Activated CD8-positive, alpha-beta memory T cell treated with anti-CD3 and anti-CD28 coated beads, Interleukin-2, amount 10 ng/mL, durations not matched to agents 7 days and 5 days (primary cell): Measurements from ENCODE around the gene RASA3. TPM values are rescaled to one million over a fixed set of nuclear protein-coding genes. Genes with fewer than 3 reads are reported as not detected.

ENCODE experiments used
- ATAC-seq: fragments of 150-1000 bp; cut with Tn5 transposase; one replicate; pipeline ENCODE4 v1.10.0; 2021; ENCODE audit warnings: moderate library complexity
- CTCF ChIA-PET: fragments of 350-600 bp; sonication (Branson Sonifier 250); formaldehyde crosslinking; loops from one replicate; lab custom pipeline; 2021; ENCODE audit warnings: antibody characterized with exemption; lab: Charles Lee
- DNase-seq: peaks from one replicate; pipeline ENCODE4 v3.0.0-alpha.2; 2020
- H3K27ac Mint-ChIP-seq: one replicate; pipeline ENCODE4 v1.8.0; 2021; ENCODE audit warnings: mild to moderate bottlenecking, mixed read lengths
- H3K27me3 Mint-ChIP-seq: one replicate; pipeline ENCODE4 v1.8.0; 2021; ENCODE audit warnings: mixed read lengths
- H3K36me3 Mint-ChIP-seq: one replicate; pipeline ENCODE4 v1.8.0; 2021; ENCODE audit warnings: mild to moderate bottlenecking, mixed read lengths
- H3K4me1 Mint-ChIP-seq: one replicate; pipeline ENCODE4 v1.8.0; 2021; ENCODE audit warnings: mixed read lengths
- H3K4me3 Mint-ChIP-seq: one replicate; pipeline ENCODE4 v1.8.0; 2021; ENCODE audit warnings: mild to moderate bottlenecking, moderate library complexity, mixed read lengths
- H3K9me3 Mint-ChIP-seq: one replicate; pipeline ENCODE4 v1.8.0; 2022; ENCODE audit warnings: low read depth, mixed read lengths
- total RNA-seq, 2 experiments: library from RNA; stranded (reverse); gene quantifications; one replicate each; pipeline ENCODE4 v1.2.3, GENCODE V29; 2021

Gene RASA3
- total RNA-seq, 2 experiments from 2014 or later = 16.3 to 49.2 TPM

- ATAC-seq (no peak), DNase-seq (no peak)
- H3K27me3 Mint-ChIP-seq = no peaks in the 10 kb centered on the region
- peaks cover 21% of the 10 kb centered on the region for H3K9me3 Mint-ChIP-seq
- CTCF ChIA-PET = no interaction called here
- peaks cover 21% of the 10 kb centered on the region for H3K36me3 Mint-ChIP-seq
- no peak overlapping the region for H3K4me3 Mint-ChIP-seq
- H3K4me1 Mint-ChIP-seq = no peaks in the 10 kb centered on the region
- no peak overlapping the region for H3K27ac Mint-ChIP-seq
Observed at GRCh38 chr13:114089751-114090400, 42.5 kb downstream of the RASA3 start.

GRCh38 chr13:114089341-114089740, 43.1 kb downstream of the RASA3 start:
- CTCF ChIA-PET = no interaction called here
- no peak for DNase-seq
- Mint-ChIP-seq H3K27ac (no peak overlapping the region), H3K27me3 (no peaks in the 10 kb centered on the region), H3K36me3 (peaks cover 21% of the 10 kb centered on the region), H3K9me3 (peaks cover 20% of the 10 kb centered on the region), H3K4me1 (no peaks in the 10 kb centered on the region), H3K4me3 (no peak overlapping the region)
- ATAC-seq = no peak

DNA sequence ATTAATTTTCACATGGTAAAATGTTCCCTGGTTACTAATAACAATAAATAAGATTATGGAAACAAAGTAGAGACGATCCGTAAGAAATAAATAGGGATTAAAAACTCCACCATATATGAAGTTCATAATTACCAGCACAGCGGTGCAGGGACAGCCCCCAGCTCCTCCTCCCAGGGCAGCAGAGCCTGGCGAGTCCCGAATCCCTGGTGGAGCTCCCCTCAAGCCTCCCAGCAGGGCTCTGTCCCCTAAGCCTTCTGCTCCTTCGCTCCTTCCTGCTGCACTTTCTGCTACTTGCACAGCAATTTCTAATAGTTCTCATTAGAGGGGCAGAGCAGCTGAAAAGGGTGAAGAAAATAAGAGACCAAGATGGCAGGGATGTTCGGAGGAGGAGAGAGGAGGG, 43.6 kb downstream of the RASA3 start:
- no peak for DNase-seq
- Mint-ChIP-seq H3K4me1 (no peaks in the 10 kb centered on the region), H3K36me3 (peaks cover 20% of the 10 kb centered on the region), H3K9me3 (peaks cover 17% of the 10 kb centered on the region), H3K27ac (no peak overlapping the region), H3K4me3 (no peak overlapping the region), H3K27me3 (no peaks in the 10 kb centered on the region)
- CTCF ChIA-PET = no interaction called here
- ATAC-seq = no peak

DNA sequence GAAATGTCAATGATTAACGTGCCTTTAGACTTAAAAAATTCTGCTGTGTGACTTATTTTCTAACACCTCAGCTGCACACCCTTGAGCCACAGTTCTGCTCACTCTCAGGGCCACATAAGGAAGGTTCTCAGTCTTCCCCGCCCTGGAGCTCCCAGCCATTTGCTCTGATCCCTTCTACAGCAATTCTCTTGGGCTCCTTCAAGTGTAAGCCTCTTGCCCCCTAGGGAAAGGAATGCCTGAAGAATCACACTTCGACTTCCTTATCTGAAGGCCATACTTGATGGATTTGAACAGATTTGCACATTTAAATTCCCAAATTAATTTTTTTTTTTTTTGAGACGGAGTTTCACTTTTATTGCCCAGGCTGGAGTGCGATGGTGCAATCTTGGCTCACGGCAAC, 44.2 kb downstream of the RASA3 start:
- Mint-ChIP-seq H3K36me3 (peaks cover 14% of the 10 kb centered on the region), H3K4me1 (no peaks in the 10 kb centered on the region), H3K27me3 (no peaks in the 10 kb centered on the region), H3K4me3 (no peak overlapping the region), H3K9me3 (peaks cover 10% of the 10 kb centered on the region), H3K27ac (no peak overlapping the region)
- CTCF ChIA-PET = no interaction called here
- ATAC-seq (no peak), DNase-seq (no peak)

DNA sequence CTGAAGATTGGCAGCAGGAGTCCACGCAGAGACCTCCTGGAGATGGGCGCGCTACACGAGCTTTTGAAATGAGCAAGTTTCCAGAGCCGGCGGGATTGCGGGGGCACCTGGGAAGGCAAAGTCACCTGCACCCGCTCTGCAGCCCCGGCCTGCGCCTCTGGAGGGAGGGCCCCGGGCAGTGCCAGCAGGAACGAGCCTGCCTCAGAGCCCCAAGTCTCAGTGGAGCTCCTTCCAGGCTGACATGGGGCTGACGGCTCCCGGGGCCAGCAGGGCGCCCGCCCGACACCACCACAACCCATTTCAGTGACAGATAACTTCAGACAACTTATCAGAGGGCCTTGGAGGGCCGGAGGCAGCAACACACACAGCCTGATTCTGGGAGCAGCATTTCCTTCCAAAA, 45.0 kb downstream of the RASA3 start:
- Mint-ChIP-seq H3K9me3 (peaks cover 9% of the 10 kb centered on the region), H3K27ac (no peak overlapping the region), H3K36me3 (peaks cover 19% of the 10 kb centered on the region), H3K4me3 (no peak overlapping the region), H3K27me3 (no peaks in the 10 kb centered on the region), H3K4me1 (no peaks in the 10 kb centered on the region)
- no peak for DNase-seq
- CTCF ChIA-PET = no interaction called here
- ATAC-seq = no peak

DNA sequence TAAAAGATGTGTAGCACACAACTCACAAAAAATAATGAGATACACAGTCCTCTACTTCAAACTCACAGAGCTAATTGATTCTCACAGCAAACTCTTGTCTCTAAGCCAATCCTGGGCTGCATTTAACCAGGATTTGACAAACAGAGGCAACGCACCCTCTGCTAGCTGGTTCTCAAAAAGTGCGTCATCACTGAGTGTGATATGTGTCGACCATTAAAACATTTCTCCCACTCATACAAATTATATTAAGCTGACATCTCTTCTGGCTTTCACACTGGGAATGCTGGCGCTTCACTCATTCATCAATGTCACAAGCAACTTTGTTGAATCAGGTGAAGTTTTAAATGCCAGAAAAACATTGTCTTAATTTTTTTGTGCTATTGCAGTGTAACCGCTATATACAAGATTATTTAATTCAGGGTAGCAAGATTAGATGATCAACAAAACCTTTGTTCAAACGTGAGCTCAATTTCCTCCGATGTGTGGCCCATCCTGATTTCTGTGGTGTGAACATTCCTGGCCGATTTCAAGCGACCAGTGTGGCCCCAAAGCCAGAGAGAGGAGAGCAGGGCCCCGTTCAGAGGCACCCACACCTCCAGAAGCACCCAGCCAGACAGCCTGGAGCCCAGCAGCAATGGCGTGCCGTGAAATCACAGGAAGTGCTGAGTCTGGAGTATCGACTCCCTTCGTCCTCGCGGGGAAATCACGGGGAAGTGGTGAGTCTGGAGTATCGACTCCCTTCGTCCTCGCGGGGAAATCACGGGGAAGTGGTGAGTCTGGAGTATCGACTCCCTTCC, 49.4 kb downstream of the RASA3 start:
- peaks cover 8% of the 10 kb centered on the region for H3K36me3 Mint-ChIP-seq
- no peak for ATAC-seq
- H3K27ac Mint-ChIP-seq = no peak overlapping the region
- DNase-seq = no peak
- no peak overlapping the region for H3K4me3 Mint-ChIP-seq
- CTCF ChIA-PET = no interaction called here
- no peaks in the 10 kb centered on the region for H3K27me3 Mint-ChIP-seq
- H3K4me1 Mint-ChIP-seq = no peaks in the 10 kb centered on the region
- no peaks in the 10 kb centered on the region for H3K9me3 Mint-ChIP-seq

- no peak for ATAC-seq
- CTCF ChIA-PET = no interaction called here
- no peaks in the 10 kb centered on the region for H3K9me3 Mint-ChIP-seq
Observed at GRCh38 chr13:114081761-114082681, 50.4 kb downstream of the RASA3 start.

DNA sequence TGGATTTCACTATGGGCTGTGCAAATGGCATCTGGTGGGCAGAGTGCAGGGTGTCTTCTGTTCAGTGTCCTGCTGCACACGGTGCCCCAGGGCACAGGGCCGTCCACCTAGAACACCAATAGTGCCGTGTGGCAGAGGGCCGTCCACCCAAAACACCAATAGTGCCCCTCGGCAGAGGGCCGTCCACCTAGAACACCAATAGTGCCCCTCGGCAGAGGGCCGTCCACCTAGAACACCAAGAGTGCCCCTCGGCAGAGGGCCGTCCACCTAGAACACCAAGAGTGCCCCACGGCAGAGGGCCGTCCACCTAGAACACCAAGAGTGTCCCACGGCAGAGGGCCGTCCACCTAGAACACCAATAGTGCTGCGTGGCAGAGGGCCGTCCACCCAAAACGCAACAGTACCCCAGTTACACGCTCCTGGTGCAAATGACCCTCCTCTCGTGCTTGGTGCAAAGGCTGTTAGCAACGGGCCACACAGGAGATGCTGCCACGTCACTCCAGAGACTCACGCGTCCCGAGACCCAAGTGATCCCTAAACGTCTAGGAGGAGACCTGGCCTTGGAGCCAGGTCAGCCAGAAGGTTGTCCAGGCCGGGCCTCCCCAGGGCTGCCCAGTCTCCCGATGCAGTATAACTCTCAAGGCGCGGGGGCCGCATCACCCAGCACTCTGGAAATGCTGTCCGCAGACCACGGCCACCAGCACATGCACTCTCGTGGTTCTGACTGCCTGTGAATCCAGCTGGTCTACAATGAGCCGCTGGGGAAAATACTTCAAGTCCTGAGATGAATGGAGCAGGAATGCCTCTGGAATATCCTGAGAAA, 51.5 kb downstream of the RASA3 start:
- Mint-ChIP-seq H3K4me3 (no peak overlapping the region), H3K36me3 (peaks cover 8% of the 10 kb centered on the region), H3K27me3 (no peaks in the 10 kb centered on the region), H3K9me3 (no peaks in the 10 kb centered on the region), H3K4me1 (no peaks in the 10 kb centered on the region), H3K27ac (no peak overlapping the region)
- CTCF ChIA-PET = no interaction called here
- ATAC-seq = no peak
- no peak for DNase-seq

More at GRCh38 chr13:114081761-114082681, 50.4 kb downstream of the RASA3 start:
- H3K27me3 Mint-ChIP-seq = no peaks in the 10 kb centered on the region
- H3K4me3 Mint-ChIP-seq = no peak overlapping the region
- H3K4me1 Mint-ChIP-seq = no peaks in the 10 kb centered on the region
- H3K27ac Mint-ChIP-seq = no peak overlapping the region
- peaks cover 6% of the 10 kb centered on the region for H3K36me3 Mint-ChIP-seq
- no peak for DNase-seq

GRCh38 chr13:114079601-114080536, 52.6 kb downstream of the RASA3 start:
- DNase-seq (no peak), ATAC-seq (no peak)
- Mint-ChIP-seq H3K4me1 (no peaks in the 10 kb centered on the region), H3K27me3 (no peaks in the 10 kb centered on the region), H3K36me3 (peaks cover 8% of the 10 kb centered on the region), H3K4me3 (no peak overlapping the region), H3K27ac (no peak overlapping the region), H3K9me3 (no peaks in the 10 kb centered on the region)
- CTCF ChIA-PET = no interaction called here

DNA sequence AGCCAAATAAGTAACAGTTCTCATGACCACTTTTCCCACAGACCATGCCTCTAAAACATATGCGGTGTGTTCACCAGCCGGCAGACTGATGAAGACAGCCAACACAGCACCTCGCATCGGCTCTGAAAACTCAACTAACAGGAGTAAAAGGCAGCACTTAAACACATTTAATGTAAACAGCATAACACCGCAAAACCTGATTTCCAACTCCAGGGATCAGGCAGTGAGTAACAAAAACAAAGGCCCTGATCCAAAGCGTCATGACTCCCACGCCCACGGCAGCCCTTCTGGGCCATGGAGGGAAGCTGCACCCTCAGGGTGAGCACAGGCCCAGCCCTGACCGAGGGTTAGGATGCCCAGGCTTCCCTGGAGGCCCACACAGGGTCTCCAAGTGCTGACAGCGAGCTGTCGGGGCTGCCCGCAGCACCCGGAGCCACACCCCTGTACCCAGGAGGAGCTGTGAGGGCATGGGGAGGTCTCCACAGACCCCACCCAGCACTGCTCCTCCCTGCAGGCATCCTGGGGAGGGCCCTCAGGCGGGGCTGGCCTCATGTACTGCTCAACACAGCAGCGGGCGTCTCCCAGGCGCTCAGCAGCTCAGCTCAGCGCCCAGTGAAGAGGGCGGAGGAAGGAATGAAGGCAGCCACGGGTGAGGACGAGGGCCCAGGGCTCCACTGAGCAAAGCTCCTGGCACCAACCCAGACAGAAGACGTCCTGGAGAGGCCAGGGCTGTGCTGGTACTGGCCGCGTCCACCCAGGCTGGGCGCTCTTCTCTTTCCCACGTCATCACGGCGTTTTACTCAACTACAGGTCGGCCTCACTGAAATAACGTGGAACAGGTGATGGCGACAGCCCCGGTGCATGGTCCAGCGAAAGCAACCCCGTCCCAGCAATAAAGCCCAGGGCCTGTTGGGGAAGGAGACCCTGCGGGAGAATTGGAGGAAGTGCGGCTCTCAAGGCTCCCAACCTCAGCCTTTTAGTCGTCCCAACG, 53.7 kb downstream of the RASA3 start:
- peaks cover 11% of the 10 kb centered on the region for H3K36me3 Mint-ChIP-seq
- no peaks in the 10 kb centered on the region for H3K4me1 Mint-ChIP-seq
- CTCF ChIA-PET = no interaction called here
- H3K27me3 Mint-ChIP-seq = no peaks in the 10 kb centered on the region
- no peak for DNase-seq
- ATAC-seq = no peak
- no peak overlapping the region for H3K27ac Mint-ChIP-seq
- H3K4me3 Mint-ChIP-seq = no peak overlapping the region
- no peaks in the 10 kb centered on the region for H3K9me3 Mint-ChIP-seq

- Mint-ChIP-seq H3K9me3 (no peaks in the 10 kb centered on the region), H3K4me3 (no peak overlapping the region), H3K27me3 (no peaks in the 10 kb centered on the region), H3K4me1 (no peaks in the 10 kb centered on the region), H3K27ac (no peak overlapping the region), H3K36me3 (peaks cover 13% of the 10 kb centered on the region)
- CTCF ChIA-PET = no interaction called here
- DNase-seq = no peak
- ATAC-seq = no peak
Observed at GRCh38 chr13:114077933-114078325, 54.5 kb downstream of the RASA3 start.
